NCI-H1930 (cell line): ENCODE results near the gene ATP8B2.
"Not testable (repeated sequence)": the region's sequence is repeated elsewhere in the genome, so short reads cannot be mapped to it uniquely, and the experiment has no call there.

ENCODE experiments used
- DNase-seq, 2 experiments: peaks; one replicate each; lab custom pipeline; 2025; lab: John Stamatoyannopoulos, UW

The ATP8B2 gene

GRCh38 chr1:154346276-154346917 lies 21.1 kb downstream of the ATP8B2 start:
- no peak for DNase-seq

DNA sequence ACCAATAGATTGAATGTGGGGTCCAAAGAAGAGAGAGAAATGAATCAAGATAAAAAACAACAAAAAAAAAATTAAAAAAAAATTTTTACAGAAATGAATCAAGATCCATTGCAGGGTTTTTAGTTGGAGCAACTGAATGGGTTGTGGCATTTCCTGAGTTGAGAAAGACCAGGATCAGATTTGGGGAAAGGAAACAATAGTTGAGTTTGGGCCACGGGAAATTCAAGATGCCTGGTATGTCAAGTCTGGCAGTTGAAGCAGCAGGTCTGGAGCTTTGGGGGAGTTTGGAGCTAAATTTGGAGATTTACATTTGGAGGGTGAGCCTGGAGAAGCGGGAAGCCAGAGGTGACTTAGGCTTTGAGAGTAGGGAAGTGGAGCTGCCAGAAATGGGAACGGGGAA lies 22.6 kb downstream of the ATP8B2 start:
- no peak for DNase-seq

DNA sequence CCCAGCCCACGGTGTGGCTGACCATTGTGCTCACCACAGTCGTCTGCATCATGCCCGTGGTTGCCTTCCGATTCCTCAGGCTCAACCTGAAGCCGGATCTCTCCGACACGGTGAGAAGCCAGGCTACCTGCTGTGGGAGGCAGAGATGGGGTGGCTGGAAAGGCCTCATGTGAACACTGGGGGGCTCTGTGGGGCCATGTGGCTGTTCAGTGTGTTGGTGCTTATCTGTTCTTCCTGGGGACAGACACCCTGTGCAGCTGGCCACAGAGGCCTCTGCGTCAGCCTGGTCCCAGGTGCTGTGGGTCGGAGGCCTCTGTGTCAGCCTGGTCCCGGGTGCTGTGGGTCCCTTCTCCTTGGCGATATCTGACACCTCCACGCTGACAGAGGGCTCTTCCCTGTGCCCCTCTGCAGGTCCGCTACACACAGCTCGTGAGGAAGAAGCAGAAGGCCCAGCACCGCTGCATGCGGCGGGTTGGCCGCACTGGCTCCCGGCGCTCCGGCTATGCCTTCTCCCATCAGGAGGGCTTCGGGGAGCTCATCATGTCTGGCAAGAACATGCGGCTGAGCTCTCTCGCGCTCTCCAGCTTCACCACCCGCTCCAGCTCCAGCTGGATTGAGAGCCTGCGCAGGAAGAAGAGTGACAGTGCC lies 23.2 kb downstream of the ATP8B2 start:
- no peak for DNase-seq

- DNase-seq, result no peak
These were observed 23.8 kb downstream of the ATP8B2 start for GRCh38 chr1:154349121-154349520.

GRCh38 chr1:154350383-154350782 lies 25.1 kb downstream of the ATP8B2 start:
- no peak for DNase-seq

DNA sequence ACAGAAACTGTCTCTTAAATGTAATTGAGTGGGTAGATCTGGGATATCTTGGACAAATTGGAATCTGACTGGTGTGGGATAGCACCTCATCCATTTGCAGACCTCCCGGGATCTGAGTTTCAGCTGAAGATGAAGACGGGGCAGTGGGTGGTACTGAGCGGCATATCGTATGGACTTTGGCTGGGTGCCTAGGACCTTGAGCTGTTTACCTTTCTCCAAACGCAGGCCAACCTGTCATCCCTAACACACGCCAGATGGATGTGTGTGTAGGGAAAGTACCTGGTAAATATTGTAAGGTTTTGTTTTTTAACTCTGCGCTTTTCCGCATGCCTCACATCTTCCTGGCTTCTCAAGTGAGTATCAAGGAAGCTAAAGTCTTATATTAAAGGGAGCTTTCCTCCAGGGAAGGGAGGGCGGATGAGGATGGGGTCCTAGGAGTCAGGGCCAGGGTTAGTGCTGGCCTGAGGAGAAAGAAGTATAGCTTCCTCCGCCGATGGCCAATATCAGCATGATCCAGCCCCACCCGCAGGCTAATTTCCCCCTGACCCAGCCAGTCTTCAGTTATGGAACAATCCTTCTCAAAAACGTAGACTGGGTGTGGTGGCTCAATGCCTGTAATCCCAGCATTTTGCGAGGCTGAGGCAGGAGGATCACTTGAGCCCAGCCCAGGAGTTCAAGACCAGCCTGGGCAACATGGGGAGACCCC lies 26.2 kb downstream of the ATP8B2 start:
- no peak for DNase-seq

GRCh38 chr1:154352245-154352580 lies 26.9 kb downstream of the ATP8B2 start:
- DNase-seq, result no peak

- peak in 1 of 2 experiments; percentile 19 for DNase-seq
These were observed 27.5 kb downstream of the ATP8B2 start for GRCh38 chr1:154352581-154353459.

GRCh38 chr1:154353460-154353904 lies 28.2 kb downstream of the ATP8B2 start:
- no peak for DNase-seq

DNA sequence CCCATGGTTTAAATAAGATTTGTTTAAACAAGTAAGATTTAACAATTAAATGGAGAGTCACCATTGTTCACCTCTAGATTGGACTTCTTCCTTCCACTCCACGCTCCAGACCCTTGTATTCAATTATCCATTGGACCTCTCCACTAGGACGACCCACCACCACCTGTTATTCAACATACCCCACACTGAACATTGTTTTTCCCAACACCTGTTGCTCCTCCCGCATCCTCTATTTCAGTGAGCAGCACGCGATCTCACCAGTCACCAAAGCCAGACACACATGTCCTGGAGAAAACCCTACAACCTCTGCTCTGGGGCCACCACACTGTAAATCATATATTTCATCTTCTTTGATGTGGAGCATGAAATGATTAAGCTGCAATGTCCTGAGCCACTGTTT lies 28.6 kb downstream of the ATP8B2 start:
- no peak for DNase-seq

GRCh38 chr1:154358519-154358918 lies 33.2 kb downstream of the ATP8B2 start:
- no peak for DNase-seq

GRCh38 chr1:154360288-154360687 lies 35.0 kb downstream of the ATP8B2 start:
- no peak for DNase-seq

DNA sequence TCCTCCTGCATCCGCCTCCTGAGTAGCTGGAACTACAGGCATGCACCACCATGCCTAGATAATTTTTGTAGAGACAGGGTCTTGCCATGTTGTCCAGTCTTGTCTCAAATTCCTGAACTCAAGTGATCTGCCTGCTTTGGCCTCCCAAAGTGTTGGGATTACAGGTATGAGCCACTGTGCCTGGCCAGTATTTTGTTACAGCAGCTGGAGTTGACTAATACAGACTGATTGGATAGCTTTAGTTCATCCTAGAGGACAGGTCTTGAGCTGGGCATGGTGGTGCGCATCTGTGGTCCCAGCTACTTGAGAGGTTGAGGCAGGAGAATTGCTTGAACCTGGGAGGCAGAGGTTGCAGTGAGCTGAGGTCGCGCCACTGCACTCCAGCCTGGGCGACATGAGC lies 35.6 kb downstream of the ATP8B2 start:
- not testable (repeated sequence) for DNase-seq

- DNase-seq, result no peak
These were observed 36.0 kb downstream of the ATP8B2 start for GRCh38 chr1:154361357-154361756.

DNA sequence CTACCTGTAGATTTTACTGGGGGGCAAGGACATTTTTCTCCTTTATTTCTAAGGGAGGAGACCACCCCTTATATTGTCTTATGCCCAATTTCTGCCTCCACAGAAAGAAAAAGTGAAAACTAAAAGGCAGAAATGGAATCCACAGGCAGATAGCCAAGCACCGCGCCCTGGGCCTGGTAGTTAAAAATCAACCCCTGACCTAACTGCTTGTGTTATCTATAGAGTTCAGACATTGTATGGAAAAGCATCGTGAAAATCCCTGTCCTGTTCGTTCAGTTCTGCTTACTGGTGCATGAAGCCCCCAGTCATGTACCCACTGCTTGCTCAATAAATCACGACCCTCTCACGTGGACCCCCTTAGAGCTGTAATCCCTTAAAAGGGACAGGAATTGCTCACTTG lies 46.1 kb downstream of the ATP8B2 start:
- DNase-seq, result no peak

DNA sequence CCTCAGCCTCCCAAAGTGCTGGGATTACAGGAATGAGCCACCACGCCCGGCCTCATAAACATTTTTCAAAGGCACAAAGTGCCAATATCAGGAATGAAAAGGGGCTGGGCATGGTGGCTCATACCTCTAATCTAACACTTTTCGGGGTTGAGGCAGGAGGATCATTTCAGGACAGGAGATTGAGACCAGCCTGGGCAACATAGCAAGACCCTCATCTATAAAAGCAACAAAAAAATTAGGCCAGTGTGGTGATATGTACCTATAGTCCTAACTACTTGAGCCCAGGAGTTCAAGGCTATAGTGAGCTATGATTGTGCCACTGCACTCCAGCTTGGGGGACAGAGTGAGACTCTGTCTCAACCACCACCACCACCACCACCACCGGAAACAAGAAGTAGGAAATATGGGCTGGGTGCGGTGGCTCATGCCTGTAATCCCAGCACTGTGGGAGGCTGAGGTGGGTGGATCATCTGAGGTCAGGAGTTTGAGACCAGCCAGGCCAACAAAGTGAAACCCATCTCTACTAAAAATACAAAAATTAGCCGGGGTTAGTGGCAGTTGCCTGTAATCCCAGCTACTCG lies 48.5 kb downstream of the ATP8B2 start:
- not testable (repeated sequence) for DNase-seq

DNA sequence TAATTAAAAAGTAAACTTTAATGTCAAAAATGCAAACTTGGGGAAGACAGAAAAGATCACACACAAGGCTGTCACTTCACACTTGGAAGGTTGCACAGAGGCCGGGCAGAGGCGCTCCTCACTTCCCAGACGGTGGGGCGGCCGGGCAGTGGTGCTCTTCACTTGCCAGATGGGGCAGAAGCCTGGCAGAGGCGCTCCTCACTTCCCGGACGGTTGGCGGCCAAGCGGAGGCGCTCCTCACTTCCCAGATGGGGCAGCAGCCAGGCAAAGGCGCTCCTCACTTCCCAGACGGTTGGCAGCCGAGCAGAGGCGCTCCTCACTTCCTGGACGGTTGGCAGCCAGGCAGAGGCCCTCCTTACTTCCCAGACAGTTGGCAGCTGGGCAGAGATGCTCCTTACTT lies 54.0 kb downstream of the ATP8B2 start:
- DNase-seq, result no peak

GRCh38 chr1:154384650-154385489 lies 59.5 kb downstream of the ATP8B2 start:
- no peak for DNase-seq

- no peak for DNase-seq
These were observed 61.5 kb downstream of the ATP8B2 start for GRCh38 chr1:154386643-154387352.

DNA sequence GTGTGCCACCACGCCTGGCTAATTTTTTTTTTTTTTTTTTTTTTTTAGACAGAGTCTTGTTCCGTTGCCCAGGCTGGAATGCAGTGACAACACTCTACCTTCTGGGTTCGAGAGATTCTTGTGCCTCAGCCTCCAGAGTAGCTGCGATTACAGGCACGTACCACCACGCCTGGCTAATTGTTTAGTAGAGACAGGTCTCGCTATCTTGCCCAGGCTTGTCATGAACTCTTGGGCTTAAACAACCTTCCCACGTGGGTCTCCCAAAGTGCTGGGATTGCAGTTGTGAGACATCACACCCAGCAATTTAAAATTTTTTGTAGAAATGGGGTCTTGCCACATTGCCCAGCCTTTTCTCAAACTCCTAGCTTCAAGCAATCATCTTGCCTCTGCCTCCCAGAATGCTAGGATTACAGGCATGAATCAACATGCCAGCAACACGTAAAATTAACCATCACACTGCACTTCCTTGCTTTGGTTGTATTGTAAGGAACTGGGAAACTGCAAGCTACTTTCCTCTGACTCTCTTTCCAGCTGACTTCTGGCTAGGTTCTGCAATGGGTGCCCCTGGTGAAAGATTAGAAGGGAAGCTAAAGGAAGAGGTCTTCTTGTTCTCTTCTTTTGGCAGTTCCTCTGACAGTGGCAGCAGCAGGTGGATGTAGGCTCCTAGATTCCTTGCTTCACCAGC lies 65.9 kb downstream of the ATP8B2 start:
- DNase-seq, result no peak
